Neuronal stem cell (in vitro differentiated cells): Measurements from ENCODE around the gene WDR35.

Experiments
- DNase-seq: peaks from one replicate; pipeline ENCODE4 v3.0.0-alpha.2; 2013; ENCODE audit warnings: low spot score
- H2AFZ ChIP-seq: one replicate; pipeline ENCODE4 v1.6.1; 2013; ENCODE audit warnings: mild to moderate bottlenecking, low read length, inconsistent platforms
- H2AK5ac ChIP-seq: 2 replicates; pipeline ENCODE4 v1.6.1; 2013; ENCODE audit warnings: low read depth, mild to moderate bottlenecking, inconsistent platforms, low read length, moderate library complexity, mixed read lengths
- H2BK120ac ChIP-seq: 2 replicates; pipeline ENCODE4 v1.6.1; 2013; ENCODE audit warnings: low read depth, mild to moderate bottlenecking, inconsistent platforms, low read length, moderate library complexity, mixed read lengths
- H2BK12ac ChIP-seq: one replicate; pipeline ENCODE4 v1.6.1; 2013; ENCODE audit warnings: low read length, inconsistent platforms
- H2BK15ac ChIP-seq: 2 replicates; pipeline ENCODE4 v1.6.1; 2013; ENCODE audit warnings: mild to moderate bottlenecking, low read length, inconsistent platforms, mixed read lengths
- H2BK5ac ChIP-seq: one replicate; pipeline ENCODE4 v1.6.1; 2013; ENCODE audit warnings: inconsistent platforms, mild to moderate bottlenecking, low read length, moderate library complexity
- H3K14ac ChIP-seq: one replicate; pipeline ENCODE4 v1.6.1; 2013; ENCODE audit warnings: low read length, inconsistent platforms
- H3K18ac ChIP-seq: 2 replicates; pipeline ENCODE4 v1.6.1; 2013; ENCODE audit warnings: low read length, inconsistent platforms
- H3K23ac ChIP-seq: 2 replicates; pipeline ENCODE4 v1.6.1; 2013; ENCODE audit warnings: low read depth, mild to moderate bottlenecking, mixed read lengths, low read length, inconsistent platforms; ENCODE audit not compliant: poor library complexity
- H3K27ac ChIP-seq: replicated peaks from 3 replicates; pipeline ENCODE4 v1.5.1; 2013; ENCODE audit warnings: low read length, inconsistent platforms
- H3K27me3 ChIP-seq, 3 experiments: 2 replicates each; pipeline ENCODE4 v1.6.1; 2013; ENCODE audit warnings: low read length in 3 of 3, mild to moderate bottlenecking in 2 of 3, inconsistent platforms in 1 of 3, low read depth in 1 of 3, mixed read lengths in 1 of 3, moderate library complexity in 1 of 3; ENCODE audit not compliant: control insufficient read depth in 3 of 3, insufficient read depth in 3 of 3
- H3K36me3 ChIP-seq, 2 donors: replicated peaks in 1 of 2; 2 replicates each; pipeline ENCODE4 v1.6.1; 2013; ENCODE audit warnings: low read length in 2 of 2; ENCODE audit not compliant: control insufficient read depth in 2 of 2, insufficient read depth in 2 of 2
- H3K4ac ChIP-seq: 2 replicates; pipeline ENCODE4 v1.6.1; 2013; ENCODE audit warnings: inconsistent platforms, mild to moderate bottlenecking, low read length, moderate library complexity
- H3K4me1 ChIP-seq, 2 donors: 1 replicate in 1 of 2; 2 replicates in 1 of 2; pipeline ENCODE4 v1.6.1; 2013; ENCODE audit warnings: low read length in 2 of 2, low read depth in 1 of 2; ENCODE audit not compliant: control insufficient read depth in 2 of 2, insufficient read depth in 1 of 2
- H3K4me2 ChIP-seq: one replicate; pipeline ENCODE4 v1.6.1; 2013; ENCODE audit warnings: mild to moderate bottlenecking, low read length, inconsistent platforms; ENCODE audit not compliant: insufficient read depth, poor library complexity, severe bottlenecking
- H3K4me3 ChIP-seq, 2 donors: 2 replicates each; pipeline ENCODE4 v1.5.1; 2013; ENCODE audit warnings: low read length in 2 of 2, mild to moderate bottlenecking in 2 of 2, inconsistent platforms in 1 of 2, moderate library complexity in 1 of 2
- H3K79me1 ChIP-seq: one replicate; pipeline ENCODE4 v1.6.1; 2013; ENCODE audit warnings: low read depth, mild to moderate bottlenecking, inconsistent platforms, low read length, moderate library complexity
- H3K9ac ChIP-seq: one replicate; pipeline ENCODE4 v1.6.1; 2013; ENCODE audit warnings: mild to moderate bottlenecking, low read depth, low read length, inconsistent platforms; ENCODE audit not compliant: poor library complexity
- H3K9me3 ChIP-seq, 2 donors: replicated peaks in 1 of 2; 2 replicates each; pipeline versions ENCODE3 to v1.6.1; 2013; ENCODE audit warnings: low read length in 2 of 2, mild to moderate bottlenecking in 2 of 2, inconsistent platforms in 1 of 2, low read depth in 1 of 2, mixed read lengths in 1 of 2, moderate library complexity in 1 of 2; ENCODE audit not compliant: control insufficient read depth in 2 of 2, insufficient read depth in 1 of 2
- H4K8ac ChIP-seq: one replicate; pipeline ENCODE4 v1.6.1; 2013; ENCODE audit warnings: low read depth, mild to moderate bottlenecking, inconsistent platforms, low read length, moderate library complexity
- H4K91ac ChIP-seq: one replicate; pipeline ENCODE4 v1.6.1; 2013; ENCODE audit warnings: low read length, low read depth, mild to moderate bottlenecking, inconsistent platforms; ENCODE audit not compliant: poor library complexity
- WGBS, 2 donors: extraction: QIAGEN DNeasy Blood & Tissue Kit; methylation state at CpG; one replicate each; pipeline ENCODE4 v1.1.7; 2013; ENCODE audit warnings: missing lambda C conversion rate in 2 of 2, mixed read lengths in 1 of 2; ENCODE audit not compliant: insufficient read length in 2 of 2, insufficient replicate concordance in 1 of 2; ENCODE audit errors: extremely low coverage in 2 of 2; 5-methylcytosine and 5-hydroxymethylcytosine counted together

The WDR35 gene

DNA sequence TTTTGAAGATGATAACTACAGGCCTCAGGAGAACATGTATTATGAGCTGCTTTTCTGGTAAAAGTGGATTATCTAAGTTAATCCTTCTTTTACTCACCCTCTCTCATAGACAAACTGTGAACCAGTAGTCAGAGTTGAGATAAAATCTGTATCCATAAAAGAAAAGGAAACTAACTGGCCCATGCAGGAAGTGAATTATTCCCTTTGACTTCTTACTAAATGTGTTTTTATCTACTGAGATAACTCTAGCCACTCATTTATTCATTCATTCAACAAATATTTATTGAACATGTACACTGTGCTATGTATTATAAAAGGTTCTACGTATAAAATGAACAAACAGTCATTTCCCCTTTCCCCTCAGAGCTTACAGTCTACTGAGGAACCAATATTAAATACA lies 10.0 kb downstream of the WDR35 start:
- DNase-seq, result no peak

DNA sequence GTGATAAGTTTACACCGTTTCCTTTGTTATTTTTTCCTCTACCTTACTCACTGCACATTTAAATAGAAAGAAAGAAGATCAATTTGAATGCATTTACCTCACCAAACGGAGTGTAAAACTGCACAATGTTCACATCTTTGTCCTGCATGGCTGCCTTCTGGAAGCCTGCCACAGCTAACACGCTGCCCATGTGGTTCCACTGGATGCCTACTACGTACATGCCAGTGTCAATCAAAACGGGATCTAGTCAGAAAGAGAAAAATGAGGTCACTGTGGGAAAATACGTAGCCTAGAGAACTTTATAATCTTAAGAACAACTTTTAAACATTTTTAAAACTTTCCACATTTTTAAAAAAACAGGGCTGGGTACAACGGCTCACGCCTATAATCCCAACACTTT lies 16.4 kb downstream of the WDR35 start:
- Histone ChIP-seq H3K27me3 (no peaks in the 10 kb centered on the region), H3K4me1 (no peaks in the 10 kb centered on the region), H3K23ac (no peak overlapping the region), H3K36me3 (peaks cover 10 to 98% of the 10 kb centered on the region in 2 donors), H2BK5ac (no peak overlapping the region), H3K9me3 (no peaks in the 10 kb centered on the region), H3K79me1 (no peaks in the 10 kb centered on the region), H4K91ac (no peak overlapping the region), H2BK120ac (no peak overlapping the region), H3K14ac (no peak overlapping the region), H3K4me3 (no peak overlapping the region), H3K9ac (no peak overlapping the region), H2AK5ac (no peak overlapping the region), H3K27ac (no peak overlapping the region), H2BK12ac (no peak overlapping the region), H3K4me2 (no peak overlapping the region), H4K8ac (peak overlapping the region; percentile 43), H3K4ac (no peak overlapping the region), H2BK15ac (no peak overlapping the region), H3K18ac (no peak overlapping the region), H2AFZ (no peak overlapping the region)
- no peak for DNase-seq
- WGBS, 2 donors, result no CpG with 5 or more reads among the region's 8 CpGs

More for the DNA sequence above, 10.0 kb downstream of the WDR35 start:
- no peak overlapping the region for H2BK15ac ChIP-seq
- peaks cover 0 to 1% of the 10 kb centered on the region in 2 donors for H3K9me3 ChIP-seq
- no peaks in the 10 kb centered on the region for H3K27me3 ChIP-seq
- H3K9ac ChIP-seq, result no peak overlapping the region
- H3K4ac ChIP-seq, result no peak overlapping the region
- WGBS, 2 donors, result no CpG with 5 or more reads among the region's 1 CpG
- H3K4me1 ChIP-seq, result peaks cover 0 to 1% of the 10 kb centered on the region in 2 donors
- no peak overlapping the region for H4K8ac ChIP-seq
- no peak overlapping the region for H3K4me2 ChIP-seq
- H2AFZ ChIP-seq, result no peak overlapping the region
- H4K91ac ChIP-seq, result no peak overlapping the region
- H3K23ac ChIP-seq, result no peak overlapping the region
- no peak overlapping the region for H3K4me3 ChIP-seq
- H2BK5ac ChIP-seq, result no peak overlapping the region
- H2AK5ac ChIP-seq, result no peak overlapping the region
- H3K36me3 ChIP-seq, result peaks cover 11 to 93% of the 10 kb centered on the region in 2 donors
- H3K18ac ChIP-seq, result no peak overlapping the region
- no peak overlapping the region for H2BK12ac ChIP-seq
- H2BK120ac ChIP-seq, result no peak overlapping the region
- peaks cover 1% of the 10 kb centered on the region for H3K79me1 ChIP-seq
- no peak overlapping the region for H3K14ac ChIP-seq
- no peak overlapping the region for H3K27ac ChIP-seq

DNA sequence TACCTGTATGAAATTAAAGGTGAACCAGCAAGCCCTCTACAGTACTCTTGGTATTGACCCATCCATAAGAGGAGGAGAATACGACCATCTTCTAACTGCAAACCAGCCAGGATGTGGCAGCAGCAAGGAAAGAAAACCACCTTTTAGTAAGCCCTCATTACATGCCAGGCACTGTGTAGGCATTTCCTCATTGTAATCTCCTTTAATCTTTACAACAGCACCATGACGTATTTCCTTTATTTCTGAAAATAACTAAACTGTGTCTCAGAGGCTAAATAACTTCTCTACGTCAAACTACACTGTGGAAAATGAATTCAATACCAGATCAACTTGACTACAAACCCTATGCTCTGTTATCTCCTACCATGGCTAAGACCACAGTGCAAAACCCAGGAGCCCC lies 18.2 kb downstream of the WDR35 start:
- Histone ChIP-seq H3K9ac (no peak overlapping the region), H4K8ac (no peak overlapping the region), H2AFZ (no peak overlapping the region), H2BK15ac (no peak overlapping the region), H2BK12ac (no peak overlapping the region), H3K4ac (no peak overlapping the region), H4K91ac (no peak overlapping the region), H3K4me2 (no peak overlapping the region), H3K27ac (no peak overlapping the region), H2BK120ac (no peak overlapping the region), H3K36me3 (peaks cover 9 to 97% of the 10 kb centered on the region in 2 donors), H3K18ac (no peak overlapping the region), H3K23ac (no peak overlapping the region), H3K27me3 (no peaks in the 10 kb centered on the region), H2AK5ac (no peak overlapping the region), H3K4me3 (no peak overlapping the region), H3K9me3 (no peaks in the 10 kb centered on the region), H3K14ac (no peak overlapping the region), H3K79me1 (no peaks in the 10 kb centered on the region), H3K4me1 (no peaks in the 10 kb centered on the region), H2BK5ac (no peak overlapping the region)
- no CpG with 5 or more reads among the region's 3 CpGs for WGBS, 2 donors
- no peak for DNase-seq

DNA sequence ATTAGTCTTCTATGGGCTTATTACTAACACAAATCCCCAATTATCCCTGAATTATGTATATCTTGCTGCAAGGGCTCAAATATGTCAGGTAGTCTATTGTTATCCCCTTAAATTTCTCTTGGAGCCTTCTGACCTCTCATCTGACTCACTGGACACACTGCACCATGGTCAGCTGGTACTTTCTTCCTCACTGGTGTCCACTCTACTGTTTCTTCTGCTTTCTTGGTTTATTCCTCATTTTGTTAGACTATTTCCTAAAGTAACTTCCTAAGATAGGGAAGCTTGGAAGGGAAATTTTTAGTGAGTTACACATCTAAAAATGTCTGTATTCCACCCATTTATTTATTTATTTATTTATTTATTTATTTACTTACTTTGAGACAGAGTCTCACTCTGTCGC lies 26.5 kb downstream of the WDR35 start:
- H3K4ac ChIP-seq, result no peak overlapping the region
- no peak overlapping the region for H4K91ac ChIP-seq
- H2AFZ ChIP-seq, result no peak overlapping the region
- DNase-seq, result no peak
- no peak overlapping the region for H2BK15ac ChIP-seq
- no peak overlapping the region for H2BK12ac ChIP-seq
- peaks cover 6 to 70% of the 10 kb centered on the region in 2 donors for H3K36me3 ChIP-seq
- H3K9me3 ChIP-seq, result no peaks in the 10 kb centered on the region
- no peak overlapping the region for H3K4me2 ChIP-seq
- no peak overlapping the region for H4K8ac ChIP-seq
- H3K14ac ChIP-seq, result no peak overlapping the region
- H3K9ac ChIP-seq, result no peak overlapping the region
- no peak overlapping the region for H3K23ac ChIP-seq
- no peak overlapping the region for H2BK120ac ChIP-seq
- H3K18ac ChIP-seq, result no peak overlapping the region
- no CpG with 5 or more reads among the region's 1 CpG for WGBS, 2 donors
- no peaks in the 10 kb centered on the region for H3K79me1 ChIP-seq
- no peaks in the 10 kb centered on the region for H3K27me3 ChIP-seq
- no peaks in the 10 kb centered on the region for H3K4me1 ChIP-seq
- no peak overlapping the region for H3K4me3 ChIP-seq
- no peak overlapping the region for H2BK5ac ChIP-seq
- no peak overlapping the region for H3K27ac ChIP-seq
- H2AK5ac ChIP-seq, result no peak overlapping the region
